Epidermal melanocyte (primary cell): Measurements from ENCODE around the gene NLRP12.
"Not testable (repeated sequence)": the region's sequence is repeated elsewhere in the genome, so short reads cannot be mapped to it uniquely, and the experiment has no call there.

Experiments used
- DNase-seq: peaks from one replicate; pipeline ENCODE4 v3.0.0; 2011; ENCODE audit warnings: low spot score; ENCODE audit not compliant: insufficient read length

Gene NLRP12

DNA sequence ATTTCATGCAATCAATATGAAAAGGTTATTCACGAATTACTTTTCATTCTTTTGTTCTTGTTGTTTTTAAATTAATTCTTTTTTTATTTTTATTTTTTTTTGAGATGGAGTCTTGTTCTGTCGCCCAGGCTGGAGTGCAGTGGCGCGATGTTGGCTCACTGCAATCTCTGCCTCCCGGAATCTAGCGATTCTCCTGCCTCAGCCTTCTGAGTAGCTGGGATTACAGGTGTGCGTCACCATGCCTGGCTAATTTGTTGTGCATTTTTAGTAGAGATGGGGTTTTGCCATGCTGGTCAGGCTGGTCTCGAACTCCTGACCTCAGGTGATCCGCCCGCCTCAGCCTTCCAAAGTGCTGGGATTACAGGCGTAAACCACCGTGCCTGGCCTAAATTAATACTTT, 16.1 kb upstream of the NLRP12 start:
- not testable (repeated sequence) for DNase-seq

DNA sequence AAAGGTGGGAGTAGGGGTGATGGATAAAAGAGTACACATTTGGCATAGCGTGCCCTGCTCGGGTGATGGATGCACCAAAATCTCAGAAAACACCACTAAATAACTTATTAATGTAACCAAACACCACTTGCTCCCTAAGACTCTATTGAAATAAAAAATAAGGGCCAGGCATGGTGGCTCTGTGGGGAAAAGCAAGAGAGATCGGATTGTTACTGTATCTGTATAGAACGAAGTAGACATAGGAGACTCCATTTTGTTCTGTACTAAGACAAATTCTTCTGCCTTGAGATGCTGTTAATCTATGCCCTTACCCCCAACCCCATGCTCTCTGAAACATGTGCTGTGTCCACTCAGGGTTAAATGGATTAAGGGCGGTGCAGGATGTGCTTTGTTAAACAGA, 14.3 kb upstream of the NLRP12 start:
- not testable (repeated sequence) for DNase-seq

DNA sequence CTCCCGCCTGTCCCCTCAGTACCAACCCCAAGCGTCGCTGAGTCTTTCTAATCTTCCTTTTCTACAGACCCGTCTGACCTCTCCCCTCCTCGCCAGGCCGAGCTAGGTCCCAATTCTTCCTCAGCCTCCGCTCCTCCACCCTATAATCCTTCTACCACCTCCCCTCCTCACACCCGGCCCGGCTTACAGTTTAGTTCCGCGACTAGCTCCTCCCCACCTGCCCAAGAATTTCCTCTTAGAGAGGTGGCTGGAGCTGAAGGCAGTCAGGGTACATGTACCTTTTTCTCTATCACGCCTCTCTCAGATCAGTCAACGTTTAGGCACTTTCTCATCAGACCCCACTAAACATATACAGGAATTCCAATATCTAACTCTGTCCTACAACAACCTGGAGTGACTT, 8.7 kb upstream of the NLRP12 start:
- not testable (repeated sequence) for DNase-seq

GRCh38 chr19:53828531-53828930, 4.4 kb upstream of the NLRP12 start:
- DNase-seq: no peak

DNA sequence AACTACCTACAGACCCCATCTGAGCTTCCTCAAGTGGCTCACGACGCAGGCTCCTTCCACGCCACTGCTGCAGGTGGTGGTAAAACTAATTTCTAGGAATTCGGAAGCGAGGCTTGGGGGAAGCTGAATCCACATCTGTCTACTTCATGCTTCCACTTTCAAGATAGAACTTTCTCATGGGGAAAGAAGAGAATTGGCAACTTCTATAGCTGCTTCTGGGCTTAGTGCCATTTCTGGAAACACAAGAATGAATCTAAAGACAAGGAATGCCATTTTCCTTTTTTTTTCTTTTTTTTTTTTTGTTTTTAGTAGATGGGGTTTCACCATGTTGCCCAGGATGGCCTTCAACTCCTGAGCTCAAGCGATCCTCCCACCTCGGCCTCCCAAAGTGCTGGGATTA, 2.8 kb upstream of the NLRP12 start:
- DNase-seq: no peak

- DNase-seq: no peak
Observed at GRCh38 chr19:53823380-53824120, 564 bp downstream of the NLRP12 start.

GRCh38 chr19:53819861-53820260, 4.3 kb downstream of the NLRP12 start:
- no peak for DNase-seq

GRCh38 chr19:53818756-53819155, 5.4 kb downstream of the NLRP12 start:
- DNase-seq: no peak

GRCh38 chr19:53813996-53814395, 10.1 kb downstream of the NLRP12 start:
- no peak for DNase-seq

GRCh38 chr19:53812335-53812734, 11.8 kb downstream of the NLRP12 start:
- DNase-seq: no peak

DNA sequence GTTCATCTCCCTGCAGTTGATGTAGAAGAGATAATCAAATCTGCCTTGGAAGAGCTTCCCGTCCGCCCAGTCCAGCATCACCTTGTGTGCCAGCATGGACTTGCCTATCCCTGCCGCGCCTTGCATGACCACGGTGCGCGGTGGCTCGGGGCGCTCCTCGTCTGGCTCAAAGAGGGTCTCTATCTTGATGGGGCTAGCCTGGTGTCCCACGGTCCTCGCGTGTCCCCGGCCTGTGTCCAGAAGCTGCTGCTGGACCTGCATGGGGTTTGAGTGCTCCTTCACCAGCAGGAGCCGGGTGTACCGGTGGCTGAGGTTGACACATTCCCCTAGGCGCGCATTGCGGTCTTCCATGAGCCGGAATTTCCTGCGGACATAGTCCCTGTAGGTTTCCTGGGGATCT, 13.2 kb downstream of the NLRP12 start:
- DNase-seq: no peak

DNA sequence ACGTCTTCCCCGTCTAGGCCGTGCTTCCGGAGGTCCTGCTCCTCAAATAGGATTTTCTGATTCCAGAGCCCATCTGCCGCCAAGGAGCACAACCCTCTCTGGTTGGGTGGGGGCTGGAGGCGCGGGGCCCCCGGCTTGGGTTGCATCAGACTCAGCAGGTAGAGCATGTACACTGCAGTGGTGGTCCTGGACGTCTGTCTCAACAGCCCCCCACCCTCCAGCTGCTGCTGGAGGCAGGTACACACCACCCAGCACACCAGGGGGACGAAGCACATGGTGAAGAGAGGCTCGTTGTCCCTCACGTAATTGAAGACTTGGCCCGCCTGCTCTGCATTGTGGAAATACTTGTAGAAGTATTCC, 13.9 kb downstream of the NLRP12 start:
- no peak for DNase-seq

GRCh38 chr19:53809518-53810186, 14.5 kb downstream of the NLRP12 start:
- DNase-seq: no peak

- no peak for DNase-seq
Observed at GRCh38 chr19:53808710-53809125, 15.4 kb downstream of the NLRP12 start.

- DNase-seq: no peak
Observed at GRCh38 chr19:53801257-53801656, 22.9 kb downstream of the NLRP12 start.

- no peak for DNase-seq
Observed at GRCh38 chr19:53795019-53795418, 29.1 kb downstream of the NLRP12 start.

DNA sequence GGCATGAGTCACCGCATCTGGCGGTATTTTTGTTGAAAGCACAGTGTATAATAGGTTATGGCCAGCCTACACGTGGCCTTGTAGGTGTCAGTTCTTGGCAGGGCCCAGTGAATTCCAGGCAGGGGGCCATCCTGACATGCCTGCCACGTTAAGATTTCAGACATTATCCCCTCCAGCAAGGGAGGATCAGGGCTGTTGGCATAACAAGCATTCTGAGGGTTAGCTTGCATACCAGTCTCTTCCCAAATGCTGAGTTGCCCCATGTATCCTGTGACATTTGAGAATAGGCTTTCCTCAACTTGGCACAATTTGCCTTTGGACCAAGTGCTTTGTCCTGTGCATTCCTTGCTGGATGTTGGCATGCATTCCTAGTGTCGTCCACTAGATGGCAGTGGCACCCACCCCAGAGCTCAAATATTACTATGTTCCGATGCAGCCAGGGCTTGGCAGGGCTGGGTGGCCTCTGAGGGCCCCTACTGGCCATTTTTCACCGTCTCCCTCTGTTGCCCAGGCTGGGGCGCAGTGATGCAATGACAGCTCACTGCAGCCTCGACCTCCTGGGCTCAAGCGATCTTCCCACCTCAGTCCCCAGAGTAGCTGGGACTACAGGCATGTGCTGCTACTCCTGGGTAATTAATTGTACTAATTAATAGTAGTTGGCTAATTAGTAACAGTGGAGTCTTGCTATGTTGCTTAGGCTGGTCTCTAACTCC, 31.2 kb downstream of the NLRP12 start:
- DNase-seq: peak; percentile 56

GRCh38 chr19:53789708-53790678, 34.1 kb downstream of the NLRP12 start:
- no peak for DNase-seq

DNA sequence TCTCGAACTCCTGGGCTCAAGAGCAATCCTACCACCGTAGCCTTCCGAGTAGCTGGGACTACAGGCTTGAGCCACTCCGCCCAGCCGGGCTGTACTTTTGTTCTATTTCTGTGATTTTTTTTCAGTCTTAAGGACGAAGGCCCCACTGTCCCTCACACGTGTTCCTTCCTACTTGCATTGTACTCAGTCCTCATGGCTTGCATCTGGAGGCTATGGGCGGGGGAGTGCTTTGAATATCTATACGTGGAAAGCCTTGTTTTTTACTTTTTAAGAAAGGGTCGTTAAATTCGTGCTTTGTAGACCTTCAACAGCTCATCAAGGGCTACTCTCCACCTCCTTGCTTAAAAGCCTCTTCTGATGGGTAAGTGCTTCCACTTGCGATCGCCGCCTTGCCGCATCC, 36.8 kb downstream of the NLRP12 start:
- DNase-seq: no peak

- no peak for DNase-seq
Observed at GRCh38 chr19:53786744-53787143, 37.4 kb downstream of the NLRP12 start.

DNA sequence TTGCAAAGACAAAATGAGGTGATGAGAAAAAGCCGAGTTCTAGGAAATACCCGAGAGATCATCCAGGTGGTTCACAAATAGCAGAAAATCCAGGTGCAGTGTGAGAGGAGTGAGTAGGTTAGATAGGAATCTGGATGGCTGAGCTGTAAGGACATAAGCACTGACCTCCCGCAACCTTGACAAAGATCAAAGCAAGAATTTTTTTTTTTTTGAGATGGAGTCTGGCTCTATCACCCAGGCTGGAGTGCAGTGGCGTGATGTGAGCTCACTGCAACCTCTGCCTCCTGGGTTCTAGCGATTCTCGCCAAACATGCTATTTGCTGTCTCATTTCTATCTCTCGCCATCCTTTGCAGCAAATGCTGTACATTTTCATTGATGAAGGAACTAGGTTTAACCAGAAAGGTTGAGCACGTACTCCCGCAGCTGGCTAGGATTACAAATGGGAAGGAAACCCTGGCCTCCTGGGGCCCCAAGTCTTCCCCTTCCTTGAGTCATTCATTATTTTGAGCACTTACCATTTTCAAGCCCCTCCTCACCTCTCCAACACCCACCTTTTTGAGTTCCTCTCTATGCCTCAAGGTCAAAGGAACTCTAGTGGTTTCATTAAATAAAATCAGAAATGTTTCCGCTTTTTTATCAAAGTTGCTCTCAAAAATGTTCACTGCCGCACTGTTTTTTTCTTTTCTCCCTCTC, 38.8 kb downstream of the NLRP12 start:
- DNase-seq: no peak
